Endothelial cell (in vitro differentiated cells): Measurements from ENCODE around the gene METRN. TPM values are rescaled to one million over a fixed set of nuclear protein-coding genes. Genes with fewer than 3 reads are reported as not detected.

ENCODE experiments used
- DNase-seq: peaks from one replicate; pipeline ENCODE4 v3.0.0; 2021; ENCODE audit warnings: low spot score
- H3K27ac Mint-ChIP-seq: one replicate; pipeline ENCODE4 v1.8.0; 2021; ENCODE audit warnings: mixed read lengths, inconsistent platforms; ENCODE audit not compliant: unreplicated experiment
- H3K27me3 Mint-ChIP-seq: one replicate; pipeline ENCODE4 v1.8.0; 2021; ENCODE audit warnings: mild to moderate bottlenecking, moderate library complexity, mixed read lengths, inconsistent platforms; ENCODE audit not compliant: unreplicated experiment
- H3K36me3 Mint-ChIP-seq: one replicate; pipeline ENCODE4 v1.8.0; 2021; ENCODE audit warnings: mild to moderate bottlenecking, low read depth, mixed read lengths, inconsistent platforms; ENCODE audit not compliant: unreplicated experiment
- H3K4me1 Mint-ChIP-seq: one replicate; pipeline ENCODE4 v1.8.0; 2021; ENCODE audit warnings: mild to moderate bottlenecking, mixed read lengths, inconsistent platforms; ENCODE audit not compliant: unreplicated experiment
- H3K4me3 Mint-ChIP-seq: one replicate; pipeline ENCODE4 v1.8.0; 2021; ENCODE audit warnings: mild to moderate bottlenecking, mixed read lengths, inconsistent platforms; ENCODE audit not compliant: unreplicated experiment
- H3K9me3 Mint-ChIP-seq: one replicate; pipeline ENCODE4 v1.8.0; 2021; ENCODE audit warnings: mixed read lengths, inconsistent platforms; ENCODE audit not compliant: unreplicated experiment
- long read RNA-seq: library from polyadenylated mRNA; unstranded; transcript quantifications from one replicate; pipeline ENCODE4 v2.0.0, GENCODE V29; 2020; ENCODE audit not compliant: unreplicated experiment
- total RNA-seq: library from RNA; stranded (reverse); fragmentation: NEBNext Ultra II Directional; extraction: Animal tissue kit (Norgen Biotek cat#: 25700); gene quantifications from one replicate; pipeline ENCODE4 v1.2.1, GENCODE V29; 2021; ENCODE audit not compliant: unreplicated experiment
- TF ChIP-seq, protein P1 (sequence below): fragments of 200-600 bp; sonication (generic); IDR thresholded peaks from one replicate; pipeline ENCODE4 v1.5.0; 2021; ENCODE audit warnings: antibody characterized with exemption; ENCODE audit not compliant: unreplicated experiment

The METRN gene
- 11.2 TPM for total RNA-seq
- long read RNA-seq: 0 reads

DNA sequence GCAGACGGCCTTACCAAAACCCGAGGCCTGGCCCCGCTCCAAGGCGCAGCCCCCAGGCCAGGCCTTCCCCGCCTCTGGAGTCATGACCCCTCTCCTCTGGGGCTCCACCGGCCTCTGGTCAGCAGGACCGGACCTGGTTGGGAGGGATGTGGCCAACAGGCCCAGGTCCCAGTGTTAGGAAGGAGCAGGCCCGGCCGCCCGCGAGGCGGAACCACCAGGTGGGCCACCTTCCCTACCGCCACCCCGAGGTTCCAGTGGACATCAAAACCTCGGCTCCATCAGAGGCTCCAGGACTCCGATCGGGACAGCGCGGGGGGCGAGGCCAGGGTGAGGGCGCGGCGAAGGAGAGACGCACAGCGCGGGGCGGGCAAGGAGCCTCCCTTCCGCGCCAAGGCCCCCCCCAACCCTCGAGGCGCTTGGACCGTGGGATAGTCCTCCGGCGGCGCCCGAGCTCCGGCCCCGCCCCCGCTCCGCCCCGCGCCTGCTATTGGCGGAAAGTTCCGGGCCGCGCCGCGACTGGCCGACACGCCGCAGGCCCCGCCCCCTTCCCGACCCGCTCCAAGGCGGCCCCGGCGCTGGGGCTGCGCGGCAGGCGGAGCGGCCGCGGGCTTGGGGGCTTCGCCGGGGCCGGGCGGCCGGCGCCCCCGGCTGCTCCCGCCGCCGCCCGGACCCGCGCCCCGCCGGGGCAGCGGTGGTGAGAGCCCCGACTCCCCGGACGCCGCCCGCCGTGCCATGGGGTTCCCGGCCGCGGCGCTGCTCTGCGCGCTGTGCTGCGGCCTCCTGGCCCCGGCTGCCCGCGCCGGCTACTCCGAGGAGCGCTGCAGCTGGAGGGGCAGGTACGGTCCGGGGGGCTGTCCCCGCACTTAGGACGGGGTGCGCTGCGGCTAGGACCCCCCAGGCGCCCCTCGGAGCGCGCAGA lies at the start of gene METRN:
Gene METRN, plus strand, starts transcription at position 561 of the 919 bp plus-strand sequence. Its CDS starts 172 bp downstream, at position 733.
- Mint-ChIP-seq H3K27ac (no peak within 1 kb of the TSS), H3K9me3 (no peaks in the 10 kb centered on the region)

DNA sequence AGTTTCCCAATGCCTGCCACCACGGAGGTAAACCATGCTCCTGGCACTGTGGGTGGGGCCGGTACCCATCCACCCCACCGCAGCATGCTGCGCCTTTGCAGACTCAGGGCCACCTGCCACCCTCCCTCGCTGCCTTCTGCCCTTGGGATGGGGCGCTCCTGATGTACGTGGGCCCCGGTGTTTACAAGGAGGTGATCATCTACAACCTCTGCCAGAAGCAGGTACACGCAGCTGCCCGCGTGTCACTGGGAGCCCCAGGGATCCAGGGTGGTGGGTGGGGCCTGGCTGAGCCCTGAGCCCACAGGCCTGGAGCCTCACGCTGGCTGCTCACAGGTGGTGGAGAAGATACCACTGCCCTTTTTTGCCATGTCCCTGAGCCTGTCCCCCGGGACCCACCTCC lies 48.3 kb upstream of the METRN start:
- peaks cover 10% of the 10 kb centered on the region for H3K27me3 Mint-ChIP-seq
- no peaks in the 10 kb centered on the region for H3K4me1 Mint-ChIP-seq
- H3K27ac Mint-ChIP-seq: no peak overlapping the region
- H3K36me3 Mint-ChIP-seq: peaks cover 3% of the 10 kb centered on the region
- no peak overlapping the region for H3K4me3 Mint-ChIP-seq
- no peaks in the 10 kb centered on the region for H3K9me3 Mint-ChIP-seq
- DNase-seq: no peak
- TF ChIP-seq, protein P1, sequence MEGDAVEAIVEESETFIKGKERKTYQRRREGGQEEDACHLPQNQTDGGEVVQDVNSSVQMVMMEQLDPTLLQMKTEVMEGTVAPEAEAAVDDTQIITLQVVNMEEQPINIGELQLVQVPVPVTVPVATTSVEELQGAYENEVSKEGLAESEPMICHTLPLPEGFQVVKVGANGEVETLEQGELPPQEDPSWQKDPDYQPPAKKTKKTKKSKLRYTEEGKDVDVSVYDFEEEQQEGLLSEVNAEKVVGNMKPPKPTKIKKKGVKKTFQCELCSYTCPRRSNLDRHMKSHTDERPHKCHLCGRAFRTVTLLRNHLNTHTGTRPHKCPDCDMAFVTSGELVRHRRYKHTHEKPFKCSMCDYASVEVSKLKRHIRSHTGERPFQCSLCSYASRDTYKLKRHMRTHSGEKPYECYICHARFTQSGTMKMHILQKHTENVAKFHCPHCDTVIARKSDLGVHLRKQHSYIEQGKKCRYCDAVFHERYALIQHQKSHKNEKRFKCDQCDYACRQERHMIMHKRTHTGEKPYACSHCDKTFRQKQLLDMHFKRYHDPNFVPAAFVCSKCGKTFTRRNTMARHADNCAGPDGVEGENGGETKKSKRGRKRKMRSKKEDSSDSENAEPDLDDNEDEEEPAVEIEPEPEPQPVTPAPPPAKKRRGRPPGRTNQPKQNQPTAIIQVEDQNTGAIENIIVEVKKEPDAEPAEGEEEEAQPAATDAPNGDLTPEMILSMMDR: no peak

More for the DNA sequence above, at the start of gene METRN:
- peak; percentile 92 for DNase-seq
- H3K27me3 Mint-ChIP-seq: peaks cover 19% of the 10 kb centered on the region
- TF ChIP-seq, protein P1: no peak
- no peak within 1 kb of the TSS for H3K4me3 Mint-ChIP-seq
- H3K4me1 Mint-ChIP-seq: no peaks in the 10 kb centered on the region
- no peaks in the 10 kb centered on the region for H3K36me3 Mint-ChIP-seq

DNA sequence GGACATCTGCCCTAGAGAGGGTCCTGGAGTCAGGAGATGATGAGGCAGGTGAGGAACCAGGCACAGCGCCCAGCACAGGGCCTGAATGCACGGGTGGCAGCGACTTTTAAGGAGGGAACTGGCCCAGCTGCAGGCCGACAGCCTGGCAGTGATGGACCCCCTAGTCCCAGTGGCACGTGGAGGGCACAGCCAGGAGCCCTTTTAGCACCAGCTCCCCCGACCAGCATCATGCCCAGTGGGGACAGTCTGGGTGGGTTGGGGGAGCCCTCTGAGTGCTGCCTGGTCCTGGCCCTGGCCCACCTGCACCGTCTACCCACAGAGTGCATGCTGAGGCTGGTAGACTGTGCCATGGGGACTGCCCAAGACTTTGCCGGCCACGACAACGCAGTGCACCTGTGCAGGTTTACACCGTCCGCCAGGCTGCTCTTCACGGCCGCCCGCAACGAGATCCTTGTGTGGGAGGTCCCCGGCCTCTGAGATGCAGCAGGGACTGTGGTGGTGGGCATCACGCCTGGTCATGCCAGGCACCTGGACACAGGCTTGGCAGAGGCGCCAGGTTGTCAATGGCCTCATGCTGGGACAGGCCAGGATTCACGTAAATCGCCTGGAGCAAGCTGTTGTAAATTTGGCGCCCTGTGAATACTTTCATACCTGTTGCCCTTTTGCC lies 47.7 kb upstream of the METRN start:
- DNase-seq: no peak
- H3K4me1 Mint-ChIP-seq: no peaks in the 10 kb centered on the region
- no peaks in the 10 kb centered on the region for H3K9me3 Mint-ChIP-seq
- H3K27me3 Mint-ChIP-seq: peaks cover 10% of the 10 kb centered on the region
- peak overlapping the region; percentile 42 for H3K27ac Mint-ChIP-seq
- TF ChIP-seq, protein P1: no peak
- H3K4me3 Mint-ChIP-seq: peak overlapping the region; percentile 47
- peaks cover 3% of the 10 kb centered on the region for H3K36me3 Mint-ChIP-seq

DNA sequence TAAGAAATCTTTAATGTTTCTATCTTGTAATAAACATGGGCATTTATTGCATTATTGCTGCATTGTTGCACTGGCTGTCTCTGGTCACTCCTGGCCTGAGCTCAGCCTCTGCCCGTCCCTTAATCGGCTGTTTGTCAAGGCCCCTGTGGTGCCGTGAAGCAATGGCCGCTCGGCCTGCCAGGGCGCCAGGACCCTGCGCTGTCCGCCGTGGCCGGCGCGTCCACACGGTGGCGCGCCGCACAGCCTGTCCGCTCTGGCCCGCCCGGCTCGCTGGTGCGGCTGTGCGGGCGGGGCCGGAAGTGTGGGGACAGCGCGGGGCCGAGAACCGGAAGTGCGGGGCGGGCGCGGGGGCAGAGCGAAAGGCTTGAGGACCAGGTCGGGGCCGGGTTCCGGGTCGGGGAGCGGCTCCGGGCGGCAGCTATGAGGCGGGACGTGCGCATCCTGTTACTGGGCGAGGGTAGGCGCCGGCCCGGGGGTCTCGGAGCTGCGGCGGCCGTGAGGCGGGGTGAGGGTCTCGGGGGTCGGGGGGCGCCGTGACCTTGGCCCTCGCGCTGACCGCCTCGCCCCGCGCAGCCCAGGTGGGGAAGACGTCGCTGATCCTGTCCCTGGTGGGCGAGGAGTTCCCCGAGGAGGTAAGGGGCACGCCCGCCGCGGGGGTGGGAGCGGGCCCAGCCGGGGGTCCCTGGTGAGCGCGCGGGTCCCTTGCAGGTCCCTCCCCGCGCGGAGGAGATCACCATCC lies 47.0 kb upstream of the METRN start, which contains the start of gene RHOT2:
Gene RHOT2, plus strand, starts transcription at position 353 of the 739 bp plus-strand sequence. Its CDS starts 68 bp downstream, at position 421.
- no peaks in the 10 kb centered on the region for H3K4me1 Mint-ChIP-seq
- TF ChIP-seq, protein P1: peak; percentile 70
- peak within 1 kb of the TSS; percentile 42 for H3K27ac Mint-ChIP-seq
- H3K27me3 Mint-ChIP-seq: peaks cover 5% of the 10 kb centered on the region
- H3K4me3 Mint-ChIP-seq: peak within 1 kb of the TSS; percentile 81
- no peaks in the 10 kb centered on the region for H3K9me3 Mint-ChIP-seq
- DNase-seq: peak; percentile 94
- peaks cover 2% of the 10 kb centered on the region for H3K36me3 Mint-ChIP-seq
